T follicular helper cell (primary cell): ENCODE measurements around the gene CBX4.

Experiments used
- DNase-seq: peaks from one replicate; pipeline ENCODE4 v3.0.0-alpha.2; 2020; ENCODE audit warnings: low read depth

The CBX4 gene

GRCh38 chr17:79841369-79842135, 2.3 kb upstream of the CBX4 start:
- DNase-seq: no peak

GRCh38 chr17:79840989-79841286, 1.7 kb upstream of the CBX4 start:
- no peak for DNase-seq

GRCh38 chr17:79840269-79840988, 1.2 kb upstream of the CBX4 start:
- no peak for DNase-seq

- no peak for DNase-seq
Observed at GRCh38 chr17:79838522-79839274, 542 bp downstream of the CBX4 start.

GRCh38 chr17:79837888-79838521, 1.2 kb downstream of the CBX4 start:
- no peak for DNase-seq

GRCh38 chr17:79836972-79837887, 2.0 kb downstream of the CBX4 start:
- no peak for DNase-seq

GRCh38 chr17:79836510-79836971, 2.7 kb downstream of the CBX4 start:
- no peak for DNase-seq

- no peak for DNase-seq
Observed at GRCh38 chr17:79835953-79836509, 3.2 kb downstream of the CBX4 start.

- no peak for DNase-seq
Observed at GRCh38 chr17:79835470-79835899, 3.8 kb downstream of the CBX4 start.

- no peak for DNase-seq
Observed at GRCh38 chr17:79834565-79835469, 4.4 kb downstream of the CBX4 start.

- no peak for DNase-seq
Observed at GRCh38 chr17:79833744-79834564, 5.3 kb downstream of the CBX4 start.

- no peak for DNase-seq
Observed at GRCh38 chr17:79833110-79833450, 6.2 kb downstream of the CBX4 start.

GRCh38 chr17:79832218-79833109, 6.8 kb downstream of the CBX4 start:
- DNase-seq: no peak

- no peak for DNase-seq
Observed at GRCh38 chr17:79831265-79832217, 7.7 kb downstream of the CBX4 start.

- no peak for DNase-seq
Observed at GRCh38 chr17:79830763-79831264, 8.4 kb downstream of the CBX4 start.

GRCh38 chr17:79830303-79830702, 8.9 kb downstream of the CBX4 start:
- no peak for DNase-seq

GRCh38 chr17:79829457-79829856, 9.8 kb downstream of the CBX4 start:
- no peak for DNase-seq
